Muscle of back (tissue), 11 donors: ENCODE data around the gene CD300E. TPM values are rescaled to one million over a fixed set of nuclear protein-coding genes. Genes with fewer than 3 reads are reported as not detected.

Experiments used
- DNase-seq, 3 donors: peaks; one replicate each; pipeline versions ENCODE4 v3.0.0 to v3.0.0-alpha.2; 2013
- polyA plus RNA-seq, 10 donors: library from polyadenylated mRNA; unstranded; fragments of 120-200 nt; gene quantifications; one replicate each; pipeline ENCODE4 v1.2.1, GENCODE V29; 2013; ENCODE audit not compliant: insufficient read length in 10 of 10

Gene CD300E
- polyA plus RNA-seq, 10 donors = 0.04 to 0.84 (median 0.25) TPM

DNA sequence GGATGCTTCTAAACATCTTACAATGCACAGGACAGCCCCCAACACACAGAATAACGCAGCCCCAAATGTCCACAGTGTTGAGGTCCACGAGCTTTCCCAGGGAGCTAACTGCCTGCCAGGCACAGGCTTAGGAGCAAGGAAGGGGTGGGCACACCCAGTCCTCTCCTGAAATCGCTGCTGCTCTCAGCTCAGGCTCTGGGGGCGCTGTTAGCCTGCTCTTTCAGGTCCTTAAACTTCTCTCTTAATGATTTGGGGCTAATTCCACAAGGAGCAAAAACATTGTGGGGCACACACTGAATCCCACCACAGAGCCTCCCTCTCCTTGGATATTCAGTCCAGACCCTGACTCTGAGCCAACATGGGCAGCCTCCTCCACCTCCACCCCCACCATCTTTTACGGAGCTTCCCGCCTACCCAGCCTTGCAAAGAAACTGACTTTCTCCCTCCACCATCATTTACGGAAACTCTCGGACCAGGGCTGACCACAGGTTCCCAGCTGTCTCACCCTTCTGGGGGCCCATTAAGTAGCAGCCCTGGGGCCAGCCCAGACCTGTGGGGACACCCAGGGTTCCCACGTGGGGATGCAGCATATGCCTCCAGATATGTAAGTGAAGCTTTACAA is 57.3 kb downstream of the CD300E start:
- peak in 2 of 3 donors; percentile 13 to 30 for DNase-seq

GRCh38 chr17:74565126-74565525 is 58.4 kb downstream of the CD300E start:
- no peak for DNase-seq

GRCh38 chr17:74563358-74563757 is 60.2 kb downstream of the CD300E start:
- no peak for DNase-seq

GRCh38 chr17:74561586-74561985 is 62.0 kb downstream of the CD300E start:
- DNase-seq = no peak

Other genes with a start within 250 kb of the CD300E start
- 10 to 100 TPM; 19.5 to 33.8 (median 27.4) TPM for gene GPRC5C, start 191.7 kb downstream of the CD300E start, polyA plus RNA-seq
- gene CD300A, start 157.1 kb downstream of the CD300E start, polyA plus RNA-seq = 1 to 10 TPM; 1.8 to 3.5 (median 2.2) TPM
- under 1 TPM in 7 of 10 donors, not detected in 3; 0.09 to 0.32 (median 0.20) TPM for gene CD300LB, start 92.3 kb downstream of the CD300E start, polyA plus RNA-seq
- 1 to 10 TPM in 1 of 10 donors, under 1 TPM in 8, not detected in 1; 0.34 to 1.1 (median 0.48) TPM for gene CD300C, start 77.6 kb downstream of the CD300E start, polyA plus RNA-seq
- gene CD300H, start 56.2 kb downstream of the CD300E start, polyA plus RNA-seq = under 1 TPM in 1 of 10 donors, not detected in 9; 0.35 TPM
- gene CD300LD, start 31.5 kb downstream of the CD300E start, polyA plus RNA-seq = not detected
- under 1 TPM; 0.16 to 0.65 (median 0.35) TPM for gene CD300LF, start 89.2 kb upstream of the CD300E start, polyA plus RNA-seq
- 1 to 10 TPM in 8 of 10 donors, under 1 TPM in 2; 0.38 to 2.6 (median 1.5) TPM for gene RAB37, start 113.5 kb upstream of the CD300E start, polyA plus RNA-seq
- 10 to 100 TPM in 1 of 10 donors, 1 to 10 TPM in 9; 4.9 to 13.4 (median 8.9) TPM for gene NHERF1, start 124.9 kb upstream of the CD300E start, polyA plus RNA-seq
- 10 to 100 TPM; 28.4 to 40.0 (median 33.4) TPM for gene NAT9, start 152.6 kb upstream of the CD300E start, polyA plus RNA-seq
- 1 to 10 TPM in 5 of 10 donors, under 1 TPM in 5; 0.60 to 1.8 (median 0.99) TPM for gene GRIN2C, start 236.1 kb upstream of the CD300E start, polyA plus RNA-seq
- 1 to 10 TPM; 1.3 to 5.7 (median 2.5) TPM for gene FDXR, start 249.3 kb upstream of the CD300E start, polyA plus RNA-seq